Subcutaneous abdominal adipose tissue (tissue), 5 donors: ENCODE results near the gene BCAS3.
"Not testable (repeated sequence)": the region's sequence is repeated elsewhere in the genome, so short reads cannot be mapped to it uniquely, and the experiment has no call there.

Experiments
- H3K27ac ChIP-seq: one replicate; pipeline ENCODE4 v1.7.0; 2013; ENCODE audit warnings: low read depth, mild to moderate bottlenecking, inconsistent platforms, low read length, moderate library complexity
- H3K27me3 ChIP-seq, 5 donors: one replicate each; pipeline ENCODE4 v1.7.0; 2013; ENCODE audit warnings: low read length in 5 of 5, inconsistent platforms in 1 of 5; ENCODE audit not compliant: control insufficient read depth in 5 of 5, insufficient read depth in 4 of 5
- H3K36me3 ChIP-seq, 5 donors: one replicate each; pipeline ENCODE4 v1.7.0; 2013; ENCODE audit warnings: low read length in 5 of 5; ENCODE audit not compliant: control insufficient read depth in 5 of 5, insufficient read depth in 5 of 5
- H3K4me1 ChIP-seq, 5 donors: one replicate each; pipeline ENCODE4 v1.7.0; 2013; ENCODE audit warnings: low read length in 5 of 5, mild to moderate bottlenecking in 3 of 5, moderate library complexity in 1 of 5; ENCODE audit not compliant: control insufficient read depth in 5 of 5, insufficient read depth in 5 of 5
- H3K4me3 ChIP-seq, 5 donors: one replicate each; pipeline ENCODE4 v1.7.0; 2013; ENCODE audit warnings: low read length in 5 of 5, low read depth in 1 of 5
- H3K9ac ChIP-seq, 5 donors: one replicate each; pipeline ENCODE4 v1.7.0; 2013; ENCODE audit warnings: low read length in 5 of 5, mild to moderate bottlenecking in 4 of 5, moderate library complexity in 3 of 5
- H3K9me3 ChIP-seq, 5 donors: one replicate each; pipeline ENCODE4 v1.7.0; 2013; ENCODE audit warnings: low read length in 5 of 5; ENCODE audit not compliant: control insufficient read depth in 5 of 5
- donor health status: healthy.
- donor health status: healthy.
- donor health status: healthy.
- donor health status: healthy.
- donor health status: healthy.

The BCAS3 gene

DNA sequence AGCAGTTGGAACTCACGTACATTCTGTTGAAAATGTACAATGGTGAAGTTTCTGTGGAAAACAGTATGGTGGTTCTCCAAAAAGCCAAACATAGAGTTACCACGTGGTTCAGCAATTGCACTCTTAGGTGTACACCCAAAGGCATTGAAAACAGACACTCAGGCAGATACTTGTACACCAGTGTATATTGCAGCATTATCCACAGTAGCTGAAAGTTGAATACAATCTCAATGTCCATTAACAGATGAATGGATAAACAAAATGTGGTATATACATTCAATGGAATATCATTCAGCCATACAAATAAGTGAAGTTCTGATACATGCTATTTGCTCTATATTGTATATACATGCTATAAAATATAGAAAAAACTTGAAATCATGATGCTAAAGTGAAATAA is 745.2 kb downstream of the BCAS3 start:
- no peak overlapping the region for H3K27ac ChIP-seq
- no peak overlapping the region for H3K9ac ChIP-seq
- no peak overlapping the region for H3K4me3 ChIP-seq
- peaks cover 0 to 4% (median 2%) of the 10 kb centered on the region in 5 donors for H3K4me1 ChIP-seq
- peaks cover 0 to 2% (median 0%) of the 10 kb centered on the region in 5 donors for H3K9me3 ChIP-seq
- no peaks in the 10 kb centered on the region for H3K36me3 ChIP-seq
- H3K27me3 ChIP-seq = peaks cover 0 to 43% (median 25%) of the 10 kb centered on the region in 5 donors

DNA sequence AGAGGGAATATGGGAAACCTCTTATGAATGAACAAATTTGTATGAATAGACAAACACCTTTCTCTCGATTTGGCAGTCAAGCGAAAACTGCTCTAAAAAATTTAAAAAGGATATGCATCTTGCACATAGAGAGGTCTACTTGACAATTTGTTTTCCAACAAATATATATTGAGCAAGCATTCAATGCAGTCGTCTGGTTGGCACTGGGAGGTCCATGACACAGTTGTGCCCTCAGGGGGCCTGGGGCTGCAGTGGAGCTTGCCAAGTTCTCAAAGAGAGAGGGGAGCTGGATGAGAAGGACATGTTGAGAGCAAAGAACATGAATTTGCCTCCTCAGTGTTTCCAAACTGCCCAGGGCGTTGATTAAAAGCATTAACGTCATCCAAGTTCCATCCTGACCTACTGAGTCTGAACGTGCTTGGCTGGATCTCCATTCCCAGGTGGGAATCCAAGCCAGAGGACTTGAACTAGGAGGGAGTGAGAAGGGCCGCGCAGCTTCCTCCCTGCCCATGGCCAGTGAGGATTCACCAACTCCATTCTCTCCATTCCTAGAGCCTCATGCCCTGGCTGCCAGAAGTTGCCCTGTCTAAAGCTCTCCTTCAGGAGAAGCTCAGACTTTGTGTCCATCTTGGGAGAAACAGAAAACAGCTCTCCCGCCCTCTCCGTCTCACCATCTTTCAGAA is 746.5 kb downstream of the BCAS3 start:
- no peaks in the 10 kb centered on the region for H3K4me1 ChIP-seq
- H3K27me3 ChIP-seq = peaks cover 0 to 43% (median 25%) of the 10 kb centered on the region in 5 donors

DNA sequence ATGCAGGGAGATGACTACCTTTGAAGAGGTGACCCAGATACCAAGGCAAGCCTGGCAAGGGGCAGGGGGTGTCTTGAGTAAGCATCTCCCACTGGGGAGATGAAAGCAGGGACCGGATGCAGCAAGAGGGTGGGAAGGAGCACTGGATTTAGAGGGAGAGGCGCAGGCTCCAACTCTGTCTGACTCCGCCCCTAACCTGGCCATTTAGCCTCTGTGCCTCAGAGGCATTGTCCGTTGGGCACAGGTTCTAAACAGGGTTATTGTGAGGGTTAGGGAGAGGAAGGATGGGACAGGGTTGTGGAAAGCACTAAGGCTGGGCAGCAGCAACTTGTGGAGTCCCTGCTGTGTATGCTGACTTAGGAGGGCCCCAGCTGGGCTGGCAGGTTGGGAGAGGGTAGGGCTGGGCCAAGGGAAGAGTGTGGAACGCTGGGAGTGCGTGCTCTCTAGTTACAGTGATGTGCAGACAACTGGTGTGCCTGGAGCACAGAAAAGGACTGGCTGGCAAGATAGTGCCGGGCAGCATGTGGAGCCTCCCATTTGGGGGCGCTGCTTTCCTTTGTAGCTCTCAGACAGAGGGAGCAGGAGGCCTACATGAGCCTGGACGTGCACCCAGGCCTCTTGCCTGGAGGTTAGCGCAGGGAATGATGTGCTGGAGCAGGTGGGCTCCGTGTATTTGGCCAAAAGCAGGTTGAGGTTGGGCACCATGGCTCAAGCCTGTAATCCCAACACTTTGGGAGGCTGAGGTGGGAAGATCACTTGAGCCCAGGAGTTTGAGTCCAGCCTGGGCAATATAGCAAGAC is 748.2 kb downstream of the BCAS3 start:
- H3K27me3 ChIP-seq = peaks cover 0 to 33% (median 16%) of the 10 kb centered on the region in 5 donors
- no peaks in the 10 kb centered on the region for H3K36me3 ChIP-seq
- H3K9ac ChIP-seq = no peak overlapping the region
- H3K9me3 ChIP-seq = peaks cover 0 to 2% (median 0%) of the 10 kb centered on the region in 5 donors
- H3K4me1 ChIP-seq = no peaks in the 10 kb centered on the region
- H3K4me3 ChIP-seq = no peak overlapping the region
- no peak overlapping the region for H3K27ac ChIP-seq

More for the DNA sequence above, 746.5 kb downstream of the BCAS3 start:
- Histone ChIP-seq H3K9ac (no peak overlapping the region), H3K9me3 (peaks cover 0 to 2% (median 0%) of the 10 kb centered on the region in 5 donors), H3K36me3 (no peaks in the 10 kb centered on the region), H3K4me3 (no peak overlapping the region), H3K27ac (no peak overlapping the region)

DNA sequence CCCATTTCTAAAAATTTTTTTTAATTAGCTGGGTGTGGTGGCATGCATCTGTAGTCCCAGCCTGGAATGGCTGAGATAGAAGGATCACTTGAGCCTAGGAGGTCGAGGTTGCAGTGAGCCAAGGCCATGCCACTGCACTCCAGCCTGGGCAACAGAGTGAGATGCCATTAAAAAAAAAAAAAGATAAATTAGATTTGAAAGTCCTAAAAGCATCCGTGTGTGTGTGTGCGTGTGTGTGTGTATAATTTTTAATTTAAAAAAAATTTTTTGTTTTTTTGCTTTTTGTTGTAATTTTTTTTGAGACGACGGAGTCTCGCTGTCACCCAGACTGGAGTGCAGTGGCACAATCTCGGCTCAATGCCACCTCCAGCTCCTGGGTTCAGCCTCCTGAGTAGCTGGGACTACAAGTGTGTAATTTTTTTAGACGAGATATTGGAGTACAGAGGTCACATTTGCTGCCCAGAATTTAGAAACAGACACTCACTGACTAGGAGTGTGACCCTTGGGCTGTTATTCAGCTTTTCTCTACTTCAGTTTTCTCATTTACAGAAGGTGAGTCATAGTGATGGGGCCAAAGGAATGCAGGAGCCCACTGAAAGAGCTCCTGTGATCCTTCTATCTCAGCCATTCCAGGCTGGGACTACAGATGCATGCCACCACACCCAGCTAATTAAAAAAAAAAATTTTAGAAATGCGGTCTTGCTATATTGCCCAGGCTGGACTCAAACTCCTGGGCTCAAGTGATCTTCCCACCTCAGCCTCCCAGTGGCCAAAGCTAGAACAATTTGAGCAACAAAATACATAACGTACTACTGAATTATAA is 749.0 kb downstream of the BCAS3 start:
- Histone ChIP-seq H3K4me3 (no peak overlapping the region), H3K9ac (no peak overlapping the region), H3K9me3 (peaks cover 0 to 2% (median 0%) of the 10 kb centered on the region in 5 donors), H3K27ac (no peak overlapping the region), H3K4me1 (no peaks in the 10 kb centered on the region), H3K27me3 (peaks cover 0 to 29% (median 11%) of the 10 kb centered on the region in 5 donors), H3K36me3 (no peaks in the 10 kb centered on the region)

DNA sequence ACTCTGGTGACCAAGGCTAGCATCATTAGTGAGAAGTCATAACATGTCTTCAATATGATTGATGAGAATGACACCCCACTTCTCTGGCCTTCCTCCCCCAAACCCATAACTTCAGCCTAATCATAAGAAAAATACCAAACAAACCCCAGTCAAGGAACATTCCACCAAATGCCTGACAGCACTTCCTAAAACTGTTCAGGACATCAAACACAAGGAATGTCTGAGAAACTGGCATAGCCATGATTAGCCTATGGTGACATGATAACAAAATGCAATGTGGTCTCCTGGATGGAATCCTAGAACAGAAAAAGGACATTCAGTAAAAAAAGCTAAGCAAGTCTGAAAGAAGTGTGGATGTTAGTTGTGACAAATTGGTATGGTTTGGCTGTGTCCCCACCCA is 749.9 kb downstream of the BCAS3 start:
- Histone ChIP-seq H3K36me3 (no peaks in the 10 kb centered on the region), H3K4me1 (no peaks in the 10 kb centered on the region), H3K27me3 (peaks cover 0 to 24% (median 11%) of the 10 kb centered on the region in 5 donors), H3K9me3 (peaks cover 0 to 2% (median 0%) of the 10 kb centered on the region in 5 donors), H3K9ac (no peak overlapping the region), H3K4me3 (no peak overlapping the region), H3K27ac (no peak overlapping the region)

DNA sequence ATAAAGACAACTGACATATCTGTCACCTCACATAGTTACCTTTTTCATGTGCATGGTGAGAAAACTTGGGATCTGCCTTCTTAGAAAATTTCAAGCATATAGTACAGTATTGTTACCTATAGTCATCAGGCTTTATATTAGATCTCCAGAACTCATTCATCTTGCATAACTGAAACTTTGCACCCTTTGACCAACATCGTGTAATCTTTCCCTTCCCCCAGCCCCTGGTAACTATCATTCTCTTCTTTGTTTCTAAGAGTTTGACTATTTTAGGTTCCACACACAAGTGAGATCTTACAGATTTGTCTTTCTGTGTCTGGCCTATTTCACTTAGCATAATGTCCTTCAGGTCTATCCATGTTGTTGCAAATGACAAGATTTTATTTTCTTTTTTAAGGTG is 751.6 kb downstream of the BCAS3 start:
- H3K4me1 ChIP-seq = no peaks in the 10 kb centered on the region
- H3K4me3 ChIP-seq = no peak overlapping the region
- H3K36me3 ChIP-seq = no peaks in the 10 kb centered on the region

DNA sequence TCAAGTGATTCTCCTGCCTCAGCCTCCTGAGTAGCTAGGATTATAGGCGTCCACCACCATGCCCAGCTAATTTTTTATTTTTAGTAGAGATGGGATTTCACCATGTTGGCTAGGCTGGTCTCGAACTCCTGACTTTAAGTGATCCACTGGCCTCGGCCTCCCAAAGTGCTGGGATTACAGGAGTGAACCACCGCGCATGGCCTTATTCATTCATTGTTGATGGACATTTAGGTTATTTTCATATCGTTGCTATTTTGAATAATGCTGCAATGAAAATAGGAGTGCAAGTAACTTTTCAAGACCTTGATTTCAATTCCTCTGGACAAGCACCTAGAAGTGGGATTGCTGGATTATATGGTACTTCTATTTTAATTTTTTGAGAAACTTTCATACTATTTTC is 752.2 kb downstream of the BCAS3 start:
- H3K36me3 ChIP-seq, H3K9ac ChIP-seq, H3K4me3 ChIP-seq, H3K27ac ChIP-seq, H3K9me3 ChIP-seq, H3K4me1 ChIP-seq: not testable (repeated sequence)
- peaks cover 0 to 10% (median 6%) of the 10 kb centered on the region in 5 donors for H3K27me3 ChIP-seq

More for the DNA sequence above, 751.6 kb downstream of the BCAS3 start:
- H3K27me3 ChIP-seq = peaks cover 0 to 15% (median 6%) of the 10 kb centered on the region in 5 donors
- no peak overlapping the region for H3K27ac ChIP-seq
- no peak overlapping the region for H3K9ac ChIP-seq
- H3K9me3 ChIP-seq = peaks cover 0 to 2% (median 0%) of the 10 kb centered on the region in 5 donors

DNA sequence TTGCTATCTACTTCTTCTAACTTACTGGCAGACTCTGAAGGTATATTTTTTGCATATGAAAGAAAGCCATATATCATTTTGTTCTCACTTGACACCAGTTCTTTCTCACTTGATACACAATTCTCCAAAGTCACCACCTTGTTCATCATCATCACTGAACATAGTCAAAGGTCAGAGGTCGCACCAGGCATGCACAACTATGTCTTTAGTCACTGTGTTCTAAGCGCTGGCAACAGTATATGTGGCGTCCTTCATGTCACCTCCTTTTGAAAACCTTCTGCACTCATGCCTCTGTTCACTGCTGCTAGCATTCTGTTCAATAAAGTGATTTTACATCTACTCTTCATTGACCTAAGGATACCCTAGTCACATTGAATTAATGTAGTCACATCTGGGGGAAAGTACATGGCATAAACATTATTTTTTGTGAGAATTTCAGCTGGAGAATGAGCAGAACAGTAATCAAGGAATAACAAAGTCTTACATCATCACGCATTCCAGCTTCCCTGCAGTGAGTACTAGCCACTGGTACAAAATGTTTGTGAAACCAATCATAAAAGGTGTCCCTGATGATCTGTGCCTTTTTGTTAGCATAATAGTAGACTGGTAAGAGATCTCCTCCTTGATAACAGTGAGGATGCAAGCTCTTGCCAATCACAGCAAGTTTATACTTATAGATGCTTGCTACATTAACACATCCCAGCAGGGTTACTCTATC is 754.1 kb downstream of the BCAS3 start:
- no peak overlapping the region for H3K4me3 ChIP-seq
- no peaks in the 10 kb centered on the region for H3K36me3 ChIP-seq
- H3K27ac ChIP-seq = no peak overlapping the region
- no peaks in the 10 kb centered on the region for H3K4me1 ChIP-seq
- H3K27me3 ChIP-seq = no peaks in the 10 kb centered on the region
- no peak overlapping the region for H3K9ac ChIP-seq
- H3K9me3 ChIP-seq = peaks cover 0 to 9% (median 4%) of the 10 kb centered on the region in 5 donors

DNA sequence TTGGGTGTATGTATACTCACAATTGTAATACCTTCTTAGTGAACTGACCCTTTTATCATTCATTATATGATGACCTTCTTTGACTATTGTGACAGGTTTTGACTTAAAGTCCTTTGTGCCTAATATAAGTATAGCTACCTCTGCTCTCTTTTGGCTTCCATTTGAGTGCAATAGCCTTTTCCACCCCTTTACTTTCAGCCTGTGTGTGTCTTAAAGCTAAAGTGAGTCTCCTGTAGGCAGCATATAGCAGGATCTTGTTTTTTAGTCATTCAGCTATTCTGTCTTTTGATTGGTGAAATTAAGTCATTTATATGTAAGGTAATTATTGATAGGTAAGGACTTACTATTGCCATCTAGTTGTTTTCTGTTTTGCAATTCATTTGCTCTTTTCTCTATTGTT is 758.6 kb downstream of the BCAS3 start:
- H3K4me1 ChIP-seq = no peaks in the 10 kb centered on the region
- H3K4me3 ChIP-seq = no peak overlapping the region
- H3K9ac ChIP-seq = no peak overlapping the region
- peaks cover 0 to 5% (median 0%) of the 10 kb centered on the region in 5 donors for H3K27me3 ChIP-seq
- H3K9me3 ChIP-seq = peaks cover 3 to 15% (median 9%) of the 10 kb centered on the region in 5 donors
- no peaks in the 10 kb centered on the region for H3K36me3 ChIP-seq
- no peak overlapping the region for H3K27ac ChIP-seq
